Stimulated activated effector memory CD8-positive, alpha-beta T cell treated with anti-CD3 and anti-CD28 coated beads, Interleukin-12 subunit alpha, Interleukin-12 subunit beta, amount 100 ng/mL, for 72 hours (primary cell): ENCODE data around the gene DLX2.
"Not testable (repeated sequence)": the region's sequence is repeated elsewhere in the genome, so short reads cannot be mapped to it uniquely, and the experiment has no call there.

Experiments
- ATAC-seq: fragments of 150-1000 bp; cut with Tn5 transposase; 2 replicates; pipeline ENCODE4 v1.10.0; 2021
- DNase-seq, 2 donors: peaks; one replicate each; pipeline ENCODE4 v3.0.0; 2021 to 2022; ENCODE audit warnings: low spot score in 2 of 2
- H3K27ac Mint-ChIP-seq: one replicate; pipeline ENCODE4 v1.8.0; 2022; ENCODE audit warnings: mild to moderate bottlenecking, mixed read lengths
- H3K36me3 Mint-ChIP-seq: one replicate; pipeline ENCODE4 v1.8.0; 2022; ENCODE audit warnings: mild to moderate bottlenecking, mixed read lengths
- H3K4me1 Mint-ChIP-seq: one replicate; pipeline ENCODE4 v1.8.0; 2022; ENCODE audit warnings: mixed read lengths
- H3K4me3 Mint-ChIP-seq: one replicate; pipeline ENCODE4 v1.8.0; 2022; ENCODE audit warnings: mild to moderate bottlenecking, mixed read lengths
- H3K9me3 Mint-ChIP-seq: one replicate; pipeline ENCODE4 v1.8.0; 2022; ENCODE audit warnings: mixed read lengths

The DLX2 gene

DNA sequence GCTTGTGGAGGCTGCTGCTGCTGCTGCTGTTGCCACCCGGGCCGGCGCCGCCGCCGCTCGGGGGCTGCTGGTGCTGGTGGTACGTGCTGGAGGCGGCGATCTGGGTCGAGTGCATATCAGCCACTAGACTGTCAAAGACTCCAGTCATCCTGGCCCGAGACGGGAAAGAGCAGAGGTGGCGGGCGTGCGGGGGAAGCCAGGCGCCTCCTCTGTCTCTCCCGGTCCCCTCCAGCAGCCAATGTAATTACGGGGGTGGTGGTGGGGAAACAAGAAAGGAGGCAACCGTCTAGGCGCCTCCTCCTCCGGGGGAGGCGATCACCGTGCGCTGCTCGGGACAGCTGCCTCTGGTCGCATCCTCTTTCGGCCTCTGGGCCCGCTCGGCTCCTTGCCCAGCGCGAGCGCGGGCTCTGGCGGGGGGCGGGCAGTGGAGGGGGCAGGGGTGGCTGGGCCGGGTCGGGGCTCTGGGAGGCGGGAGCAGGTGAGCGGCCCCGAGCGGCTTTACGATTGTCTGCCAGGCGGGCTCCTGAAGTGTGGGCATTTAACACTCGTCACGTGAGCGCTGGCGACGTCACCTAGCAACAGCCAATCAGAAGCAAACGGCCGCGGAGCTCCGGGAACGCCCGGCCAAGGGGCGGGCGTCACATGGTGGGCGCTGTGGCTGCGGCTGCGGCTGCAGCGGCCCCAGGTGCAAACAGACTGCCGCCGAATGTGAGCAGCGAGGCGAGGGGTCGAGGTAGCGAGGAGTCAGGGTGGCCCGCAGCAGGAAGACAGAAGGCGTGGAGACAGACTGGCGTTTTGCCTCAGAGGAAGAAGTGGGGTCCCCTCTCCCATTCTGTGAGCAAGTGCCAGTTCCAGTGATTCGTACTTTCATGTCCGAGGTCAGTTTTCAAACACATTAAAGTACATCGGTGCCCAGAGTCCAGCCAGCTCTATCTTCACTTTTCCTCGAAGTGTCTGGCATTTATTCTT lies at the start of gene DLX2:
DLX2 (minus strand) TSS at position 510 of the 969 bp plus-strand sequence; CDS start at position 148, 362 bp downstream.
- Mint-ChIP-seq H3K9me3 (no peaks in the 10 kb centered on the region), H3K36me3 (peaks cover 7% of the 10 kb centered on the region), H3K4me3 (peak within 1 kb of the TSS; percentile 85), H3K4me1 (peaks cover 59% of the 10 kb centered on the region), H3K27ac (peak within 1 kb of the TSS; percentile 52)
- ATAC-seq: peak; percentile 65
- peak in 1 of 2 donors; percentile 84 for DNase-seq

DNA sequence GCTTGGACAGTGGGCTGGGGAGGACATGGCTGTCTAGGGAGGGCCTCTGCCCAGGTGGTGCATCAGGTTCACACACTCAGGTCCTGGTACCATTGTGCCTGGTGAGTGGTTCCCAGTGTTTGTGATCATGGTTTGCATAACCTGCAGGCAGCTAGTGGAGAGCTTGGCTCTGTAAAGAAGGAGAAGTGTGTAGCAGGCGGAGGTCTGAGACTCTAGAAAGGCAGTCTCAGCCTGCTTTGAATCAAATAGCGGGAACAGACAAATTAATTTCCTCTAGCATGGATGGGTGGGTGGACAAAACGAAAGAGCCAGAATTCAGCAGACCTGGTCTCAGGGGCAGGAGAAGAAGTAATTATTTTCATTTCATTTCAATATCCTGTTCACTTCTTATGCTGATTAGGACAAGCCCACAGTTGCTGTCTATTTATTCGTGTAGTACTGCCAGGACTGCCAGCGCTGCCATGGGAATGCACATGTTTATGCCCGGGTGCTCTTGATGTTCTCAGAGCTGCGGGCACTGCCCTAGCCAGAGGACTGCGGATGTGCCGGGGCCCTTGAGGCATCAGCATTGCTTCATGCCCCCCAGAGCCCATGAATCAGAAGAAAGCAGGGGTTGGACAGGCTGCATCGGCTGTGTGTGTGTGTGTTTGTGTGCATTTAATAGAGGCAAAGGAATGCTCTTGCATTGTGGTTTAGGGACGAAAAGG lies 45.4 kb upstream of the DLX2 start:
- H3K27ac Mint-ChIP-seq: no peak overlapping the region
- ATAC-seq (no peak), DNase-seq (no peak)
- no peaks in the 10 kb centered on the region for H3K4me1 Mint-ChIP-seq
- H3K36me3 Mint-ChIP-seq: no peaks in the 10 kb centered on the region
- H3K4me3 Mint-ChIP-seq: no peak overlapping the region
- H3K9me3 Mint-ChIP-seq: no peaks in the 10 kb centered on the region

DNA sequence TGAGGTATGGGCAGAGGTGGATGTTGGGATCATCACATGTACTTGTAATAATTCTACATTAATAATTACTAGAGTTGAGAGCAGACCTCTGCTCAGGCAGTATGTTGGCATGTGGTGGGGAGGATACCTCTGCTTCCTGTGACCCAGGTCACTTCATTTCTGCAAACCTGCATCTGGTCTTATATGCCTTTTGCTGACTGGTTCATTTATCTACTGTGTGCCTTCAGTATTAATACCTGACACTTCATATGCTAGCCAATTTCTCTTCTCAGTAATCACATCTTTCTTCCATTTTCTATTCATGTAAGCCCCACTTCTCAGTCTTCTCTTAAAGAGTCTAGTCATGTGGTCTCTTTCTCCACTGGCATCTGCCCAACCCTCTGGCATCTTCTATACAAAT lies 41.1 kb upstream of the DLX2 start:
- ATAC-seq (no peak), DNase-seq (no peak)
- Mint-ChIP-seq H3K4me1 (no peaks in the 10 kb centered on the region), H3K9me3 (no peaks in the 10 kb centered on the region), H3K4me3 (no peak overlapping the region), H3K36me3 (no peaks in the 10 kb centered on the region), H3K27ac (no peak overlapping the region)

DNA sequence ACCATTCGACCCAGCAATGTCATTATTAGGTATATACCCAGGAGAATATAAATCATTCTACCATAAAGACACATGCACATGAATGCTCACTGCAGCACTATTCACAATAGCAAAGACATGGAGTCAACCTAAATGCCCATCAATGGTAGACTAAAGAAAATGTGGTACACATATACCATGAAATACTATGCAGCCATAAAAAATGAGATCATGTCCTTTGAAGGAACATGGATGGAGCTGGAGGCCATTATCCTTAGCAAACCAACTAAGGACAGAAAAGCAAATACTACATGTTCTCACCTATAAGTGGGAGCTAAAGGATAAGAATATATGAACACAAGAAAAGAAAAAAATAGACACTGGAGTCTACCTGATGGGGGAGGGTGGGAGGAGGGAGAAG lies 36.0 kb upstream of the DLX2 start:
- not testable (repeated sequence) for H3K36me3 Mint-ChIP-seq, H3K4me1 Mint-ChIP-seq, DNase-seq, H3K27ac Mint-ChIP-seq, H3K4me3 Mint-ChIP-seq, ATAC-seq, H3K9me3 Mint-ChIP-seq

DNA sequence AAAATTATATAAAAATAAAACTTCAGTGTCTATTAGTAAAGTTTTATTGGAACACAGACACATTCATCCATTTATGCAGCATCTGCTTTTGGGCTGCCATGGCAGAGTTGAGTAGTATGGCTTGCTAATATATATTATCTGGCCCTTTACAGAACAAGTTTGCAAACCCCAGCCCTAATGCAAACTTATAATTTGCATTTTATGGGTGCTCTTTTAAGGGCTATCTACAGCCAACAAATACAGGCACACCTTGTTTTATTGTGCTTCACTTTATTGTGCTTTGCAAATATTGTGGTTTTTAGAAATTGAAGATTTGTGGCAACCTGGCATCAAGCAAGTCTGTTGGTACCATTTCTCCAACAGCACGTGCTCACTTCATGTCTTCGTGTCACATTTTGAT lies 35.2 kb upstream of the DLX2 start:
- Mint-ChIP-seq H3K4me3 (no peak overlapping the region), H3K9me3 (no peaks in the 10 kb centered on the region), H3K4me1 (no peaks in the 10 kb centered on the region), H3K36me3 (no peaks in the 10 kb centered on the region), H3K27ac (no peak overlapping the region)
- ATAC-seq (no peak), DNase-seq (no peak)

DNA sequence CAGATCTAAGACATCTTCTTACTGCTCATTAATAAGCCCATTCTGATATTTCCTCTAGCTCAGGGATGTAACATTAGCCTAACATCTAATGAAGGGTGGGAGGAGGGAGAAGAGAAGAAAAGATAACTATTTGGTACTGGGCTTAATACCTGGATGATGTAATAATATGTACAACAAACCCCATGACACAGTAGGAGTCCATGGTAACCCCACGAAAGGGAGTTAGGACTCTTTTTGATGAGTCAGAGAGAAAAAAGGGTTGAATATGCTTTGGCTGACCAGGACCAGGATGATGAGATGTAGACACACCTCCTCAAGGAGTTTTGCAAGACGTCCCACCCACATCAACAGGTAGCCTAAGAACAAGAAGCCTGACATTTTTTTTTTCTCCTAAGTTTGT lies 34.4 kb upstream of the DLX2 start:
- no peaks in the 10 kb centered on the region for H3K9me3 Mint-ChIP-seq
- no peaks in the 10 kb centered on the region for H3K36me3 Mint-ChIP-seq
- no peak overlapping the region for H3K27ac Mint-ChIP-seq
- ATAC-seq (no peak), DNase-seq (no peak)
- no peaks in the 10 kb centered on the region for H3K4me1 Mint-ChIP-seq
- H3K4me3 Mint-ChIP-seq: no peak overlapping the region

DNA sequence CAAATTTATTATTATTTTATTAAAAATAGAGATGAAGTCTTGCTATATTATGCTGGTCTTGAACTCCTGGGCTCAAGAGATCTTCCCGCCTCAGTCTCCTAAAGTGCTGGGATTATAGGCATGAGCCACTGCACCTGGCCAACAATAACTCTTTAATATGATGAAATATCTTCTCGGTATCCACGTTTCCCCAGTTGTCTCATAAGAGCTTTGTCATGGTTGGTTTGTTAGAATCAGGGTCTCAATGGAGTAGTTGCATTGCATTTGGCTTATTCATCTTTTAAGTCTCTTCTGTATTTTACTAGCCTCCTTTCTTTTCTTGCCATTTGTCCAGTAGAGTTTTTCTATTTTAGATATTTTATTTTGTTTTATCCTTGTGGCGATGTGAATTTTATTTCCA lies 32.7 kb upstream of the DLX2 start:
- no peaks in the 10 kb centered on the region for H3K36me3 Mint-ChIP-seq
- no peaks in the 10 kb centered on the region for H3K9me3 Mint-ChIP-seq
- no peak overlapping the region for H3K27ac Mint-ChIP-seq
- ATAC-seq (no peak), DNase-seq (no peak)
- H3K4me3 Mint-ChIP-seq: no peak overlapping the region
- no peaks in the 10 kb centered on the region for H3K4me1 Mint-ChIP-seq

DNA sequence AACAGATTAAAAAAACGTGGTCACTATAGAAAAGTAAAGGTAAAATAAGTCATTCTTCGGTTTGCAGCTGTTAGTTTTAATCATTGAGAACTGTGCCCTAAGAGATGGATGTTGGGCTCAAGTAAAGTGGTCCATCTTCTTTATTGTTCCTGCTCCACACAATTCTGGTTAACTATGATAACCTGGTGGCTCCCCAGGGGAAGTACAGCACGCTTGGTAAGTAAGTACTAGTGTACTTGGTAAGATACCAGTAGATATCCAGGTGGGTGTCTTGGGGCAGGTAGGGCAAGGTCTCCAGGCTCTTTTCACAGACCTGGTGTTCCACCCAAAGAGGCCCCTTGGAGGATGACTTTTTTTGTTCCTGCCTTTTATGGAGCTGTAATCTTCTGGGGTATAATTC lies 31.6 kb upstream of the DLX2 start:
- no peaks in the 10 kb centered on the region for H3K4me1 Mint-ChIP-seq
- no peak overlapping the region for H3K4me3 Mint-ChIP-seq
- no peaks in the 10 kb centered on the region for H3K9me3 Mint-ChIP-seq
- no peak for DNase-seq
- no peaks in the 10 kb centered on the region for H3K36me3 Mint-ChIP-seq
- no peak for ATAC-seq
- H3K27ac Mint-ChIP-seq: no peak overlapping the region

DNA sequence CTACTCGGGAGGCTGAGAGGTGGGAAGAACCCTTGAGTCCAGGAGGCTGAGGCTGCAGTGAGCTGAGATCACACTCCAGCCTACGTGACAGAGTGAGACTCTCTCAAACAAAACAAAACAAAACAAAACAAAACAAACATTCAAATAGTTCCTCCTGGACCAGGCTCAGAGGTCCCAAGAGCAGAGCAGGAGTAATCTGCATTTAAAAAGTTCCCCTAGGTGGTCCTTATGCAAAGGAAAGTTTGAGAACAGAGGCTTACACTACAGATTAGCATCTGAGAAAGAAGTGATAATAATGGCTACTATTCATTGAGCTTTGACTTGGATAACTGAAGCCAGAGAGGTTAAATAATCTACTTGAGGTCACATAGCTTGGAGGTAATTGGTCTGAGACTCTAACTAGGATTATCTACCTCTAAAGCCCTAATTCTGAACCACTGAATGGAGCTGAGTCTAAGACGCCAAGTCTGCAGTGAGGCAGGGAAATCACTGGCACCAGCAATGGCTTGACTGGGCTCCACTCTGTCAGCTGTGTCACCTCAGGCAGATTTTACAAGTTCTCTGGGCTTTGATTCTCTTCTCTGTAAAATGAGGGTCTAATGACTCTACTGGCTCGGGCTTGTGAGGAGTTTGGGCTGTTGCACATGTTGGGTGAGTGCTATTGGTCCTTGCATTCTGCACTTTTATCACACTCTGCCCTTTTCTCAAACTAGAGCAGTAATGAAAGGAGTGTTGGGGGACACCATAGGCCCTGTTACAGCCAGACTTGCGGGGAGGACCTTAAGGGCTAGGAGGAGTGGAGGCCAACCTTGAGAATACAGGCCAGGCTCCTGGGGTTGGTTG lies 29.2 kb upstream of the DLX2 start:
- H3K4me1 Mint-ChIP-seq: no peaks in the 10 kb centered on the region
- H3K9me3 Mint-ChIP-seq: no peaks in the 10 kb centered on the region
- no peak for ATAC-seq
- no peak overlapping the region for H3K4me3 Mint-ChIP-seq
- no peak overlapping the region for H3K27ac Mint-ChIP-seq
- H3K36me3 Mint-ChIP-seq: no peaks in the 10 kb centered on the region
- DNase-seq: no peak

DNA sequence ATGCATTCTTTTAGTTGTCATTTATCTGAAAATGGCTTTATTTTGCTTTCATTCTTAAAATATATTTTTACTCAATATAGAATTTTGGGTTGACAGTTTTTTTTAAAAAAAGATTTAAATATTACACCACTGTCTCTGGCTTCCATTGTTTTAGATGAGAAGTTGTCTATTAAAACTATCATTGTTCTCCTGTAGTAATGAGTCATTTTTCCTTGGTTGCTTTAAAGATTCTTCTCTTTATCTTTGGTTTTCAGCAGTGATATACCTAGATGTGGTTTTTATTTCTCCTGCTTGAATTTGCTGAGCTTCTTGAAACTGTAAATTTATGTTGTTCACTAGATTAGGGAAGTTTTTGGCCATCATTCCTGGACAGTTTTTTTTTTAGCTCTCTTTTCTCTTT lies 26.7 kb upstream of the DLX2 start:
- no peak for ATAC-seq
- Mint-ChIP-seq H3K9me3 (no peaks in the 10 kb centered on the region), H3K4me1 (no peaks in the 10 kb centered on the region), H3K4me3 (no peak overlapping the region), H3K36me3 (no peaks in the 10 kb centered on the region), H3K27ac (no peak overlapping the region)
- DNase-seq: no peak

DNA sequence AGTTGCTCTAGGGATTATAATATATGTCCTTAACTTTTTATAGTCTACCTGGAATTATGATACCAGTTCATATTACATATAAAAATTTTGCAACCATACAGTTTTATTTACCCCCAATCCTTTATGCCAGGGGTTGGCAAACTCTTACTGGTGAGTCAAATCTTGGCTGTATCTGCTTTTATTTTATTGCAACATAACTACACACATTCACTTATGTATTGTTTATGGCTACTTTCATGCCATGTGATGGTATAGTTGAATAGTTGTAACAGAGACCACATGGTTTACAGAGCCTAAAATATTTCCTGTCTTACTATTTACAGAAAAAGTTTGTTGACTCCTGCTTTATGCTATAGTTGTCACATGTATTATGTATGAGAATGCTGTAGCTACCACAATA lies 25.8 kb upstream of the DLX2 start:
- DNase-seq (no peak), ATAC-seq (no peak)
- Mint-ChIP-seq H3K36me3 (no peaks in the 10 kb centered on the region), H3K4me1 (no peaks in the 10 kb centered on the region), H3K27ac (no peak overlapping the region), H3K9me3 (no peaks in the 10 kb centered on the region), H3K4me3 (no peak overlapping the region)

DNA sequence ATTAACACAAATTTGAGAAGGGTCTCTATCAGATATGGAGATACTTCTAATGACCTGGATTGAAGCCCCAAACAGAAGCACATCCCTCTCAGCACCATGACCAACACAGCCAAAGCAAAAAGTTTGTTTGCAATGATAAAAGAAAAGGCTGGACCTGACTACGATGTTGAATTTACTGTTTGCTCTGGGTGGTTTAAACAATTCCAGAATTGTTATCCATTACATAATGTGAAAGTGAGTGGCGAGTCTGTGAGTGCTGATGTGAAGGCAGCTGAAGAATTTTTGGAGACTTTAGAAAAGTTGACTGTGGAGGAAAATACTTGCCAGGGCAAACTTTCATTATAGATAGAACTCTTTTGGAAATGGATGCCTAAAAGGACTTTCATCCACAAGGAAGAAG lies 17.4 kb upstream of the DLX2 start:
- no peak for DNase-seq
- no peak for ATAC-seq
- no peaks in the 10 kb centered on the region for H3K4me1 Mint-ChIP-seq
- H3K27ac Mint-ChIP-seq: no peak overlapping the region
- no peaks in the 10 kb centered on the region for H3K9me3 Mint-ChIP-seq
- no peaks in the 10 kb centered on the region for H3K36me3 Mint-ChIP-seq
- H3K4me3 Mint-ChIP-seq: no peak overlapping the region

DNA sequence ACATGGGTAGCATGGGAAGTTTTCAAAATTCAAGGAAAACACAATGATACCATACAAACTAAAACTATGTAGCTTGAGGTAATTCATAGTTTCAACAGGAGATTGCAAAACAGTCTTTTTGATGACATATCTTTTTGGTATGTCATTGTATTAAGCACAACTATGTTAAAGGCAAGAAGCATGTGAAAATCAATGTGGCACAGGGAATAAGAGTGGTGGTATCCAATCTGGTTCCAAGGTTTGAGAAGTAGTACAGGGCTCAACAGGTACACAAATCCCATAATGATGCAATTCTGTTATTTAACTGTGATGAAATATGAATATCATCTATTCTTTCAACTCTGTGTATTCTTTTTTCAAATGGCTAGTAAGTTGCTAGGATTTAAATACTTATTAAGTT lies 16.4 kb upstream of the DLX2 start:
- no peak for ATAC-seq
- no peak overlapping the region for H3K4me3 Mint-ChIP-seq

DNA sequence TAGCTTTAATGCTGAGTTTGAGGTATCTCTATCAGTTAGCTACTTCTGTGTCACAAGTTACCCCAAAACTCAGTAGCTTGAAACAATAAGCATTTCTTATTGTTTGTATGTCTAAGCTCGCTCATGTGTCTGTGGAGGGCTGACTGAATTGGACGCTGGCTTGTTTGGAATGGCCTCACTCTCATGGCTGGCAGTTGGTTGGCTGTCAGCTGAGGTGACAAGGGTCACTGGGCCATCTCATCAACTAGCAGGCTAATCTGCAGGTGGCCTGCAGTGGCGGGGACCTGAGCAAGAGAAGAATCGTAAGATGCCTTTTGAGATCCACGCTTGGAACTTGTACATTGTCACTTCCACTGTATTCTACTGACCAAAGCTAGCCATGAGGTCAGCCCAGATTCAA lies 13.4 kb upstream of the DLX2 start:
- no peaks in the 10 kb centered on the region for H3K4me1 Mint-ChIP-seq
- no peak overlapping the region for H3K4me3 Mint-ChIP-seq
- ATAC-seq (no peak), DNase-seq (no peak)
- H3K27ac Mint-ChIP-seq: no peak overlapping the region
- no peaks in the 10 kb centered on the region for H3K36me3 Mint-ChIP-seq
- H3K9me3 Mint-ChIP-seq: no peaks in the 10 kb centered on the region

More for the DNA sequence above, 16.4 kb upstream of the DLX2 start:
- Mint-ChIP-seq H3K9me3 (no peaks in the 10 kb centered on the region), H3K27ac (no peak overlapping the region), H3K4me1 (no peaks in the 10 kb centered on the region), H3K36me3 (no peaks in the 10 kb centered on the region)
- no peak for DNase-seq

DNA sequence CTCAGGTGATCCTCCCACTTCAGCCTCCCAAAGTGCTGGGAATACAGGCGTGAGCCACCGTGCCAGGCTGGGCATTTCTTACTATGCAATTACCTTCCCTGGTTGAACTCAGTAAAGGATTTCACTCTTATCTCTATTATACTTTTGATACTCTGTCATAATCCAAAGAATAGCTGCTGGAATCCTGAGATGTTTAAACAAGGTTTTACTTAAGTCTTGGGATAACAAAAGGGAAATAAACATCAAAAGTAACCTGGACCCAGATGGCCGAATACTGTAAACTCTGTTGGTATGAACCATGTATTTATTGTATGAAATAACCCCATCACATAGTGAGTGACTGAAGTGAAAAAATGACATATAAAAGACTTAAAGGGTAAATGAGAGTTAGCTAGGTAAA lies 11.9 kb upstream of the DLX2 start:
- H3K27ac Mint-ChIP-seq: no peak overlapping the region
- peaks cover 3% of the 10 kb centered on the region for H3K4me1 Mint-ChIP-seq
- no peak overlapping the region for H3K4me3 Mint-ChIP-seq
- no peaks in the 10 kb centered on the region for H3K9me3 Mint-ChIP-seq
- no peak for DNase-seq
- ATAC-seq: no peak
- no peaks in the 10 kb centered on the region for H3K36me3 Mint-ChIP-seq
